B cell (primary cell): ENCODE results near the gene ZNF319.

Experiments
- EZH2 ChIP-seq: IDR thresholded peaks from 2 replicates; pipeline ENCODE4 v1.6.1; 2012; ENCODE audit warnings: borderline replicate concordance, low read depth, mild to moderate bottlenecking, moderate library complexity, low read length; ENCODE audit not compliant: insufficient read depth, poor library complexity, severe bottlenecking
- TF ChIP-seq, protein P1 (sequence below): fragments of 200-600 bp; IDR thresholded peaks from one replicate; pipeline ENCODE4 v1.8.0; 2022; ENCODE audit warnings: antibody characterized with exemption, mild to moderate bottlenecking

GRCh38 chr16:58025351-58026138 is 25.1 kb upstream of the ZNF319 start, which contains the start of gene MMP15:
- TF ChIP-seq, protein P1, sequence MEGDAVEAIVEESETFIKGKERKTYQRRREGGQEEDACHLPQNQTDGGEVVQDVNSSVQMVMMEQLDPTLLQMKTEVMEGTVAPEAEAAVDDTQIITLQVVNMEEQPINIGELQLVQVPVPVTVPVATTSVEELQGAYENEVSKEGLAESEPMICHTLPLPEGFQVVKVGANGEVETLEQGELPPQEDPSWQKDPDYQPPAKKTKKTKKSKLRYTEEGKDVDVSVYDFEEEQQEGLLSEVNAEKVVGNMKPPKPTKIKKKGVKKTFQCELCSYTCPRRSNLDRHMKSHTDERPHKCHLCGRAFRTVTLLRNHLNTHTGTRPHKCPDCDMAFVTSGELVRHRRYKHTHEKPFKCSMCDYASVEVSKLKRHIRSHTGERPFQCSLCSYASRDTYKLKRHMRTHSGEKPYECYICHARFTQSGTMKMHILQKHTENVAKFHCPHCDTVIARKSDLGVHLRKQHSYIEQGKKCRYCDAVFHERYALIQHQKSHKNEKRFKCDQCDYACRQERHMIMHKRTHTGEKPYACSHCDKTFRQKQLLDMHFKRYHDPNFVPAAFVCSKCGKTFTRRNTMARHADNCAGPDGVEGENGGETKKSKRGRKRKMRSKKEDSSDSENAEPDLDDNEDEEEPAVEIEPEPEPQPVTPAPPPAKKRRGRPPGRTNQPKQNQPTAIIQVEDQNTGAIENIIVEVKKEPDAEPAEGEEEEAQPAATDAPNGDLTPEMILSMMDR: no peak
- TF ChIP-seq EZH2: no peak
